Peyer's patch (tissue), 4 donors: ENCODE measurements around the gene SHMT2.
"Not testable (repeated sequence)": the region's sequence is repeated elsewhere in the genome, so short reads cannot be mapped to it uniquely, and the experiment has no call there.

Source experiments
- POLR2A ChIP-seq, 2 donors: fragments of 450-650 bp; IDR thresholded peaks; one replicate each; pipeline ENCODE4 v1.5.1; 2017; ENCODE audit warnings: antibody characterized with exemption in 2 of 2, mild to moderate bottlenecking in 2 of 2, moderate library complexity in 2 of 2
- TF ChIP-seq, protein P1 (sequence below), 6 experiments: fragments of 450-650 bp in 4 of 6; fragments of 200-600 bp in 2 of 6; sonication (generic) in 1 of 6; IDR thresholded peaks; one replicate each; pipeline ENCODE4 v1.5.1; 2017 to 2019; ENCODE audit warnings: antibody characterized with exemption in 6 of 6, mild to moderate bottlenecking in 3 of 6, moderate library complexity in 1 of 6

DNA sequence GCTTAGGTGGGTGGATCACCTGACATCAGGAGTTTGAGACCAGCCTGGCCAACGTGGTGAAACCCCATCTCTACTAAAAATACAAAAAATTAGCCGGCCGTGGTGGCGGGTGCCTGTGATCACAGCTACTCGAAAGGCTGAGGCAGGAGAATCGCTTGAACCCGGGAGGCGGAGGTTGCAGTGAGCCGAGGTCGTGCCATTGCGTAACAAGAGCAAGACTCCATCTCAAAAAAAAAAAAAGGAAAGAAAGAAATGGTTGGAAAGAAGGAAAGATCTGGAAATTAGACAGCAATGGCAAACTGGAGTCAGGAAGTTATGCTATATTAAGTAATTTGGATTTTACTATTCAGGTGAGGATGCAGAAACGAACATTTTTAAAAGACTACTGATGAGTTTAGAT is 52.6 kb downstream of the SHMT2 start:
- TF ChIP-seq, protein P1, sequence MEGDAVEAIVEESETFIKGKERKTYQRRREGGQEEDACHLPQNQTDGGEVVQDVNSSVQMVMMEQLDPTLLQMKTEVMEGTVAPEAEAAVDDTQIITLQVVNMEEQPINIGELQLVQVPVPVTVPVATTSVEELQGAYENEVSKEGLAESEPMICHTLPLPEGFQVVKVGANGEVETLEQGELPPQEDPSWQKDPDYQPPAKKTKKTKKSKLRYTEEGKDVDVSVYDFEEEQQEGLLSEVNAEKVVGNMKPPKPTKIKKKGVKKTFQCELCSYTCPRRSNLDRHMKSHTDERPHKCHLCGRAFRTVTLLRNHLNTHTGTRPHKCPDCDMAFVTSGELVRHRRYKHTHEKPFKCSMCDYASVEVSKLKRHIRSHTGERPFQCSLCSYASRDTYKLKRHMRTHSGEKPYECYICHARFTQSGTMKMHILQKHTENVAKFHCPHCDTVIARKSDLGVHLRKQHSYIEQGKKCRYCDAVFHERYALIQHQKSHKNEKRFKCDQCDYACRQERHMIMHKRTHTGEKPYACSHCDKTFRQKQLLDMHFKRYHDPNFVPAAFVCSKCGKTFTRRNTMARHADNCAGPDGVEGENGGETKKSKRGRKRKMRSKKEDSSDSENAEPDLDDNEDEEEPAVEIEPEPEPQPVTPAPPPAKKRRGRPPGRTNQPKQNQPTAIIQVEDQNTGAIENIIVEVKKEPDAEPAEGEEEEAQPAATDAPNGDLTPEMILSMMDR (IDR thresholded peaks at IDR 0.05), result not testable (repeated sequence)
- TF ChIP-seq POLR2A (IDR thresholded peaks at IDR 0.05), result not testable (repeated sequence)
